ENCODE results near the gene ACIN1.

The ACIN1 gene

DNA sequence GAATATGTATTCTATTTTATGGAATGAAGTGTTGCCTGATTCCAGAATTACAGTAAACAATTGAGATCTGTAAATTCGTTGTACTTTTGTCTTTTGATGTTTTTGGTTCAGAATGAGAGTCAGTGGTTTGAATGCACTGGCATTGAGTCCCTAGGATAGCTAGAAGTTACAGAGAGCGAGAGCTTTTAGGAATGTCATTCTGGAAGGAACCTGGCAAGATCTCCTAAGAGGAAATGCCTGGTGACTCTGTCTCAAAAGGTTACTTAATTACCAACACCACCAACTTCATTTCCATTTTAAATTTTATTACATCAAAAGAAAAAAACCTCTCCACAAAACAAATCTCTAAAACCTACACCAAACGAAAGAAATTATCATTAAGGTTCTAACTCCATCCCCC, 30.1 kb upstream of the ACIN1 start:
- TF ChIP-seq TAF1 (IDR thresholded peaks at IDR 0.05; ENCODE audit: low read depth, low read length) (no peak), SPI1 (IDR thresholded peaks at IDR 0.05; ENCODE audit: low read depth, low read length) (no peak), POLR2AphosphoS5 (IDR thresholded peaks at IDR 0.05; ENCODE audit: low read depth, low read length) (no peak), POLR2A (IDR thresholded peaks at IDR 0.05; ENCODE audit: low read depth, low read length) (no peak), PAX5 (IDR thresholded peaks at IDR 0.05; ENCODE audit: insufficient read depth, low read length, severe bottlenecking) (no peak), POU2F2 (IDR thresholded peaks at IDR 0.05; ENCODE audit: low read depth, low read length) (no peak)
- DNase-seq (ENCODE audit: insufficient read length, low spot score) (no peak), FAIRE-seq (no peak)

DNA sequence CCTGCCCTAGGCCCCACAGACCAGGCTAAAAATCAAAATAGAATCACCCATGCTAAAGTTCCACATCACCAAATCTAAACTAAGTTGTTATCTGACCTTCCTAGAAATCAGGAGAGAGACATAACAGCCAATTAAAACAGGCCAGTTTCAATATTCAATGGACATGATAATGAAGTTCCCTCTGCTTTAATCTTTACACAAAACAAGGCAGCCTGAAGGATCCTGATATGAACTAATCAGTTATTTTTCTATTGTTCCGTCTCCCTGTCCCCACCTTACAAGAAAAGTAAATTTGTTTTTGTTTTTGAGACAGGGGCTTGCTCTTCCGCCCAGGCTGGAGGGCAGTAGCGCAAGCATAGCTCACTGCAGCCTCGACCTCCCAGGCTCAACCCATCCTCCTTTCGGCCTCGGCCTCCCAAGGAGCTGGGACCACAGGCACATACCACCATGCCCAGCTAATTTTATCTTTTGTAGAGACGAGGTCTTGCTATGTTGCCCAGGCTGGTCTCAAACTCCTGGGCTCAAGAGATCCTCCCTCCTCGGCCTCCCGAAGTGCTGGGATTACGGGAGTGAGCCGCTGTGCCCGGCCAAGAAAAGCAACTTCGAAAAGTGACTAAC, 29.5 kb upstream of the ACIN1 start:
- FAIRE-seq (no peak), DNase-seq (ENCODE audit: insufficient read length, low spot score) (no peak)
- TF ChIP-seq POLR2A (IDR thresholded peaks at IDR 0.05; ENCODE audit: low read depth, low read length) (no peak), PAX5 (IDR thresholded peaks at IDR 0.05; ENCODE audit: insufficient read depth, low read length, severe bottlenecking) (no peak), TAF1 (IDR thresholded peaks at IDR 0.05; ENCODE audit: low read depth, low read length) (no peak), POLR2AphosphoS5 (IDR thresholded peaks at IDR 0.05; ENCODE audit: low read depth, low read length) (no peak), POU2F2 (IDR thresholded peaks at IDR 0.05; ENCODE audit: low read depth, low read length) (no peak), SPI1 (IDR thresholded peaks at IDR 0.05; ENCODE audit: low read depth, low read length) (no peak)

DNA sequence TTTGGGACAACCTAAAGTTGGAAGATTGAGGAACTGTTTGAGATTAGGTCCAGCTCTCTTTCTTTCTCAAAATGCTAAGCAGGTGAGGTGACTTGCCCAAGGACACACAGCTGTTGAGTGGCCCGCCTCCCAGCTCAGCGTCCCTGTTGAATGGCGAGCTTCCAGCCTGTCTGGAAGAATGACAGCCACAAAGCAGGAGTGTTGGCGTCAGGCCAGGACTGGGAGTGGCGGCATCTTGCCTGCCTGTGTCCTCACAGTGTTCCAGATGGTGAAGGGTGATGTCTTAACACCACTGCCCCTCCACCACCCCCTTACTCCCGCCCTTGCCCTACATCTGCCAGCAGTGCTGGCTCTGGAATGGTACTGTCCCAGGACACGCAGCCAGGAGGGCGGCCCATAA, 28.5 kb upstream of the ACIN1 start:
- DNase-seq (ENCODE audit: insufficient read length, low spot score) (no peak), FAIRE-seq (no peak)
- TF ChIP-seq POU2F2 (IDR thresholded peaks at IDR 0.05; ENCODE audit: low read depth, low read length) (no peak), POLR2AphosphoS5 (IDR thresholded peaks at IDR 0.05; ENCODE audit: low read depth, low read length) (no peak), SPI1 (IDR thresholded peaks at IDR 0.05; ENCODE audit: low read depth, low read length) (no peak), TAF1 (IDR thresholded peaks at IDR 0.05; ENCODE audit: low read depth, low read length) (no peak), PAX5 (IDR thresholded peaks at IDR 0.05; ENCODE audit: insufficient read depth, low read length, severe bottlenecking) (no peak), POLR2A (IDR thresholded peaks at IDR 0.05; ENCODE audit: low read depth, low read length) (no peak)

DNA sequence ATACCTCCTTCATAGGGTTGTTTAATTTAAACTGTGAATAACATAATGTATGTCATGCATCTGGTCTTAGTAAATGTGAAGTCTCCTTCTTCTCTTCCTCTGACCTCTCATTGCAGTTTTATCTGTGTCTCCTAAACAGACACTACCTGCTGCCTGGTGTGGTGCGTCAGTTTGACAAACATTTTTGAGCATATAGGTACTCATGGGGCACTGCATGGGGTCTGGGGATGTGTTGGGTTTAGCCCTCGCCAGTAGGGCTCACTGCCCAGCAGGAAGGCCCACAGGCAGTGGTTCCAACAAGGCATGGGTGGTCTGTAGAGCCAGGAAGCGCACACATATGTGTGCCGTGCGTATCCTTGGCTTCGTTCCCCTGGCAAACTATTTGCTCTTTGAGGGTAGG, 27.1 kb upstream of the ACIN1 start:
- FAIRE-seq, result peak; percentile 20
- no peak for DNase-seq (ENCODE audit: insufficient read length, low spot score)
- no peak for TF ChIP-seq SPI1 (IDR thresholded peaks at IDR 0.05; ENCODE audit: low read depth, low read length)
- TF ChIP-seq PAX5 (IDR thresholded peaks at IDR 0.05; ENCODE audit: insufficient read depth, low read length, severe bottlenecking), result no peak
- no peak for TF ChIP-seq TAF1 (IDR thresholded peaks at IDR 0.05; ENCODE audit: low read depth, low read length)
- TF ChIP-seq POU2F2 (IDR thresholded peaks at IDR 0.05; ENCODE audit: low read depth, low read length), result no peak

DNA sequence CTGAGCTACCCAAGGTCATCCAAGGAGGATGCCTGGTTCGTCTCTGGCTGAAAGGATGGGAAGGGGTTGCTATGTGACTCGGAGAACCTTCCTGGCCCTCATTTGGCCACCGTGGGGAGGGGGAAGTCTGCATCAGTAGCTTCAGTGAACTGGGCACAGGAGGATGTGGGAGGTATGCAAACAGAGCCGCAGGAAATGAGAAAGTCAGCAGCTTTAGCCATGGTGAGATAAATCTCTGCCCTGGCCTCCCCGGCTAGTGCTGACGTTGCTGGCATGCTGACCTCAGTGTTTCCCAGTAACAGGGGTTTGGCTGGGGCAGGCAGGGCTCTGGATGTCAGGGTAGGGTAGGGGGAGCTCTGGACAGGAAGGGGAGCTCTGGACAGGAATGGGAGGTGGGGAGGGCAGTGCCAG, 26.4 kb upstream of the ACIN1 start:
- FAIRE-seq, result peak; percentile 80
- no peak for DNase-seq (ENCODE audit: insufficient read length, low spot score)

DNA sequence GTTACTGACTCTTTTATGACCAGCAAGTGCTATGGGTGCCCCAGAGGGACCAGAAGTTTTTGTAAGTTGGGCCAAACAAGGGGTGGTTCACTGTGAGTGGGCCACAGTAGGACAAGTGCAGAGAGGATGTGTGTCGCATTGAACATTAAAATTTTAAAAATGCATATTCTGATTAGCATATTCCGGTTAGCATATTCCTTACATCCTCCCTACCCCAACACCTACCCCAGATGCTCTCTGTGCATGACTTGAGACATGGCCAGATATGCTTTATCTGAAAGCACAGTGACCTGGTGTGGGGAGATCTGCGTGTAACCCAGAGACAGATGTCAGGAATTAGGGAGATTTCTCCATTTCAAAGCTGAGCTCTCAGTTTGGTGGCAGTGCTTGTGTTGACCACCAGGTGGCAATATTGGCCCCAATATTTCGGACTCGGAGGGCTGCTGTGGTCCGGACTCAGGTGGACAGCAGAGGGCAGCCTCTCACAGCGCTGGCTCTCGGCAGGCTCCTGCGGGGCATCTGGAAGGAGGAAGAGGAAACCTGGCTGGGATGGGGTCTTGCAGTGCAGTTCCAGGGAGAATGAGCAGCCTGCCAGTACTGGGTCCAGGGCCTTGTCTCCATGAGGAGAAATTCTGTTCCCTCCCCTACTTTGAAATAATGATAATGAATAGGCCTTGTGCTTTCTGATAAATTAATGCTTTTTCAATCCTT, 25.8 kb upstream of the ACIN1 start:
- peak; percentile 86 for FAIRE-seq
- TF ChIP-seq POU2F2 (IDR thresholded peaks at IDR 0.05; ENCODE audit: low read depth, low read length) (peak; percentile 79; the same call in 1 of the 2 replicates), POLR2AphosphoS5 (IDR thresholded peaks at IDR 0.05; ENCODE audit: low read depth, low read length) (no peak), TAF1 (IDR thresholded peaks at IDR 0.05; ENCODE audit: low read depth, low read length) (no peak), PAX5 (IDR thresholded peaks at IDR 0.05; ENCODE audit: insufficient read depth, low read length, severe bottlenecking) (no peak), SPI1 (IDR thresholded peaks at IDR 0.05; ENCODE audit: low read depth, low read length) (0 out of 2 replicates have a peak, but pooled peaks have one; percentile 24)
- DNase-seq (ENCODE audit: insufficient read length, low spot score), result peak; percentile 78

More for the DNA sequence above, 26.4 kb upstream of the ACIN1 start:
- peak; percentile 52 for TF ChIP-seq SPI1 (IDR thresholded peaks at IDR 0.05; ENCODE audit: low read depth, low read length)
- TF ChIP-seq POU2F2 (IDR thresholded peaks at IDR 0.05; ENCODE audit: low read depth, low read length), result peak; percentile 87; the same call in 1 of the 2 replicates
- TF ChIP-seq POLR2AphosphoS5 (IDR thresholded peaks at IDR 0.05; ENCODE audit: low read depth, low read length), result no peak

DNA sequence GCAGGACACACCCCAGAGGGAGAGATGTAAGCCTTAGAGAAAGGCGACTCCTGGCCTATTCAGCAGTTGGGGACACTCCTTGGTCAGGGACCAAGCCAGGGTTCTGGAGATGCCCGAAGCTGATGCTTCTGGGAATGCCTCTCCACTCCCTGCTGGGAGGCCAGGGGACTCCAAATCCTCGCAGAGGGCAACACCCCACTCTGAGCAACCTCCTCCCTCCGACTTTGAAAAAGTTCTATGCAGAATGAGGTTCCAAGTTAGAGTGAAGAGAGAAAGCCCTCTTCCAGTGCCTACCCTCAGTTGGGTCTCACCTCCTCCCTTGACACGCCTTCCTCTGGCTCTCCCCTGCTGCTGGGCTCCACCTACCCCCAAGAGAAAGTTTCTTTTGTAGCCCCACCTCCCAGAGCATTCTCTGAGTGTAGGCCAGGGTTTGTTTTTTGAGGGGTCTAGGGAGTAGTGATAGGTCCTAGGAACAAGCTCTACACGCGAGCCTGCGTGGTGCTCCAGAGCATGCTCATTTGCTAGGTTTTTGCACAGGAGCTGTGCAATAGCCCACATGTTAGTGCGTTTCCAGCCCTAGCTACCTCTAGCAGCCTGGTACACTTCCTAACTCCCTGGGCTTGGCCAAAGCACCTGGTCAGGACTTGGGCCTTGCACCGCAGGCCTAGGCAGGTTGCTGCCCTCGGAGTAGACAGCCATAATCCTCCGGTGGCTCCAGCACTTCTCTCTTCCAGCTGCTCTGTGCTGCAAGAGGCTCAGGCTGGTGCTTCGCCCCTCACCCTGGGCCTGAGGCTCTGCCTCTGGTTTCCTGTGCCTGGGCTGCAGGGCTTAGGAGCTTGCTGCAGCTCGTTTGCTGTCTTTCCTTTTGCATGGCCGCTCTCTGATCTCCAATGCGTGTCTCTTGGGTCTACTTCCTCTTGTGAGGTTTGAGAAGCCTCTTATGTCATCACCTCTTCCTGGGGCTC, 24.7 kb upstream of the ACIN1 start:
- FAIRE-seq, result no peak
- peak; percentile 59 for DNase-seq (ENCODE audit: insufficient read length, low spot score)
- TF ChIP-seq SPI1 (IDR thresholded peaks at IDR 0.05; ENCODE audit: low read depth, low read length) (peak; percentile 62), TAF1 (IDR thresholded peaks at IDR 0.05; ENCODE audit: low read depth, low read length) (peak; percentile 20; the same call in 1 of the 2 replicates), POU2F2 (IDR thresholded peaks at IDR 0.05; ENCODE audit: low read depth, low read length) (no peak), POLR2AphosphoS5 (IDR thresholded peaks at IDR 0.05; ENCODE audit: low read depth, low read length) (no peak), PAX5 (IDR thresholded peaks at IDR 0.05; ENCODE audit: insufficient read depth, low read length, severe bottlenecking) (no peak), POLR2A (IDR thresholded peaks at IDR 0.05; ENCODE audit: low read depth, low read length) (no peak)

DNA sequence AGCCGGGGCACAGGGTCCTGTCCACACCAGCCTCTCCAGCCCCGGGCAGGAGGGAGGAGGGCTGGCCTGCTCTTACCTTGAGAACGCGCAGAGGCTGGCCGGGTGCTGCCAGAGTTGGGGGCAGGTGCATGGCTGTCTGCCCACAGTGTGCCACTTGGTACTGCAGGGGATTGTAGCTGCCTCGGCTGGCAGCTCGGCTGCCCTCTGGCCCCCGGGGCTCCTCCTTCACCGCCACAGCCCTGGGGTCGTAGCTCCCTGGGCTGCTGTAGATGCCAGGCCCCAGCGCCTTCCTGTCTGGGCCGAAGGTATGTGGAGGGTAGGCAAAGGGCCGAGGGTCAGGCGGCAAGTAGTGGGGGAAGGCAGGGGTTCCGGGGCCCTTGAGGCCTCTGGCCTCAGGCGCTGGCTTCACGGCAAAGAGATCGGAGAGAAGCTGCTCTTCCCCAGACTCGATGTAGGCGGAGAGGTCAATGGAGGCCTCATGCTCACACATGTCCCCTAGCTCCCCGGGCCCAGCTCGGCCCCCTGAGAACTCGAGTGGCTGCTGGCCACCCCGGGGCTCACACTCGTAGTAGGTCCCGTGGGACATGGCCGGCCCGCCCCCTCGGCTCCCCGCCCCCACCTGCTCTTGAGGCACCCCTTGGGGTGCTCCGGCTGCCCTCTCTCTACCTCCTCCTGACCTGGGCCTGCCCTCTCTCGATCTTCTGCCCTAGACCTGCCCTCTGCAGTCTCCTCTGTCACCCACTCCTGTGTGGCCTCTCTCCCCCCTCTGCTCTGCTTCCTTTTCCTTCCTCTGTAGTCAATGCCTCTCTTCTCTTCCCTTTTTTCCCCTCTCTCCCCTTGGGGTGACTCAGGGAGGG, 23.8 kb upstream of the ACIN1 start, which contains the start of gene CEBPE:
Gene CEBPE, minus strand, starts transcription at position 750 of the 857 bp plus-strand sequence. Its CDS starts 164 bp downstream, at position 586.
- TF ChIP-seq TAF1 (IDR thresholded peaks at IDR 0.05; ENCODE audit: low read depth, low read length), result no peak
- no peak for TF ChIP-seq PAX5 (IDR thresholded peaks at IDR 0.05; ENCODE audit: insufficient read depth, low read length, severe bottlenecking)
- TF ChIP-seq POU2F2 (IDR thresholded peaks at IDR 0.05; ENCODE audit: low read depth, low read length), result no peak
- TF ChIP-seq SPI1 (IDR thresholded peaks at IDR 0.05; ENCODE audit: low read depth, low read length), result no peak
- TF ChIP-seq POLR2A (IDR thresholded peaks at IDR 0.05; ENCODE audit: low read depth, low read length), result no peak
- TF ChIP-seq POLR2AphosphoS5 (IDR thresholded peaks at IDR 0.05; ENCODE audit: low read depth, low read length), result no peak
- no peak for FAIRE-seq
- DNase-seq (ENCODE audit: insufficient read length, low spot score), result no peak

Data from GM12891 (cell line).